PC-9 (cell line): ENCODE data around the gene TMEM141. TPM values are rescaled to one million over a fixed set of nuclear protein-coding genes. Genes with fewer than 3 reads are reported as not detected.
"Not testable (repeated sequence)": the region's sequence is repeated elsewhere in the genome, so short reads cannot be mapped to it uniquely, and the experiment has no call there.

Source experiments
- BruUV-seq: library from RNA; stranded (reverse); fragments of 400-500 nt; replicated peaks from 2 replicates; lab custom pipeline; 2021; lab: Mats Ljungman, UMichigan
- CTCF ChIA-PET: fragments of 300-600 bp; sonication (Branson Sonifier 250); formaldehyde crosslinking; loops from one replicate; lab custom pipeline; 2022; ENCODE audit warnings: antibody characterized with exemption; lab: Charles Lee
- POLR2A ChIA-PET: fragments of 300-600 bp; sonication (Branson Sonifier 250); formaldehyde crosslinking; loops from one replicate; lab custom pipeline; 2022; ENCODE audit warnings: antibody characterized with exemption; ENCODE audit not compliant: unreplicated experiment; lab: Charles Lee
- DNase-seq, 2 experiments: peaks; one replicate each; pipeline versions ENCODE4 v3.0.0 to v3.0.0-alpha.2; 2015 to 2022; ENCODE audit warnings: mixed read lengths in 1 of 2
- H2AFZ ChIP-seq: fragments of 200-600 bp; sonication (generic); 2 replicates; pipeline ENCODE4 v1.8.1; 2017; ENCODE audit warnings: antibody characterized with exemption
- H3F3A ChIP-seq: fragments of 200-600 bp; sonication (generic); 2 replicates; pipeline ENCODE4 v1.8.1; 2017; ENCODE audit warnings: antibody characterized with exemption, mild to moderate bottlenecking, low read depth; ENCODE audit not compliant: insufficient read depth
- H3K27ac ChIP-seq: fragments of 200-600 bp; sonication (generic); 2 replicates; pipeline ENCODE4 v1.6.1; 2016; ENCODE audit warnings: mixed run types
- H3K27me3 ChIP-seq: fragments of 200-600 bp; sonication (generic); 2 replicates; pipeline ENCODE4 v1.6.1; 2016; ENCODE audit warnings: low read depth, mixed run types; ENCODE audit not compliant: insufficient read depth
- H3K36me3 ChIP-seq: fragments of 200-600 bp; sonication (generic); 2 replicates; pipeline ENCODE4 v1.6.1; 2016; ENCODE audit warnings: low read depth, mixed run types
- H3K4me1 ChIP-seq: fragments of 200-600 bp; sonication (generic); replicated peaks from 2 replicates; pipeline ENCODE4 v1.6.1; 2016; ENCODE audit warnings: mixed run types; ENCODE audit not compliant: insufficient read depth
- H3K4me2 ChIP-seq: fragments of 200-600 bp; sonication (generic); 2 replicates; pipeline ENCODE4 v1.6.1; 2017; ENCODE audit warnings: mixed run types
- H3K4me3 ChIP-seq: fragments of 200-600 bp; sonication (generic); 2 replicates; pipeline ENCODE4 v1.6.1; 2016; ENCODE audit warnings: mixed run types
- H3K79me2 ChIP-seq: fragments of 200-600 bp; sonication (generic); 2 replicates; pipeline ENCODE4 v1.6.1; 2017; ENCODE audit warnings: low read depth, mixed run types
- H3K9me2 ChIP-seq: fragments of 200-600 bp; sonication (generic); 2 replicates; pipeline ENCODE4 v1.8.1; 2017; ENCODE audit warnings: mild to moderate bottlenecking; ENCODE audit not compliant: insufficient read depth
- H3K9me3 ChIP-seq: fragments of 200-600 bp; sonication (generic); 2 replicates; pipeline ENCODE4 v1.8.1; 2016; ENCODE audit warnings: low read depth; ENCODE audit not compliant: insufficient read depth
- H4K20me1 ChIP-seq: fragments of 200-600 bp; sonication (generic); 2 replicates; pipeline ENCODE4 v1.8.1; 2017; ENCODE audit not compliant: insufficient read depth
- EZH2 ChIP-seq: fragments of 200-600 bp; sonication (generic); IDR thresholded peaks from 2 replicates; pipeline ENCODE4 v1.8.0; 2017; ENCODE audit warnings: antibody characterized with exemption, low read depth
- intact Hi-C: fragments of 100-400 bp; cut with micrococcal nuclease; formaldehyde crosslinking; loops from one replicate; pipeline ENCODE4 v1.10.0; 2022; ENCODE audit not compliant: unreplicated experiment
- total RNA-seq: library from RNA; stranded (reverse); gene quantifications from 2 replicates; pipeline ENCODE4 v1.2.3, GENCODE V29; 2021
- TF ChIP-seq, protein P1 (sequence below): fragments of 200-600 bp; sonication (generic); conservative IDR thresholded peaks from 2 replicates; pipeline ENCODE4 v1.6.1; 2017; ENCODE audit warnings: mixed run types, antibody characterized with exemption, mild to moderate bottlenecking, moderate library complexity

TMEM141 gene
- total RNA-seq, 1 experiment from 2014 or later, result 83.6 TPM

DNA sequence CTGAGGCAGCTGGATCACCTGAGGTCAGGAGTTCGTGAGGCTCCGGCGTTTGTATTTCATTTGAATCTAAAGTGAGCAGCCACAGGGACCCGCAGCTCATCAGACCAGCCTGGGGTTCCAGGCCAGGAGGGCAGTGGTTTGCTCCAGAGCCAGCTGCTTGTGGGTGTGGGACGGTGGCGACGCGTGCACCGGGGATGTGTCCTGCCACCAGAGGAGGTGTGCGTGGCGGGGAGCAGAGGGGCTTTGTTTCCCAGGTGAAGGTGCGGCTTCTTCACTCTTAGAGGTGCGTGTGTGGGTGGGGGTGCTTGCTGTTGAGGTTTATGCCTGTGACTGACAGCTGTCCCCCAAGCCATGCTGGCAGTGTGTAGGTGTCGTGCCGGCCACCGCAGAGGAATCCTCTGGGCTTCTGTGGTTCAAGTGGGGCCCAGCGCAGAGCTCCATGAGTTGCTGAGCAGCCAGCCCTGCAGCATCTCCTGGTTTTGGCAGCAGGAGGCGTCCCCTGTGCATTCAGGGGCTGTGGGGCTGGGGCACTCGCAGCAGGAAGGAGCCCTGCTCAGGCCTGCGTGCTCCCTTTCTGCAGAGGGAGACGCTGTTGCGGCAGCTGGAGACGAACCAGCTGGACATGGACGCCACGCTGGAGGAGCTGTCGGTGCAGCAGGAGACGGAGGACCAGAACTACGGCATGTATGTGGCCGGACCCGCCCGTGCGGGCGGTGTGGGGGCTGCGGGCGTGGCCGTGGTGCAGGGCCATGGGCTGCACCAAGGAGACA, 44.2 kb downstream of the TMEM141 start:
- BruUV-seq, result no TSS peak
- no peak overlapping the region for H3K4me2 ChIP-seq
- H4K20me1 ChIP-seq, result peaks cover 8% of the 10 kb centered on the region; the same call in 1 of the 2 replicates
- TF ChIP-seq EZH2, result no peak
- TF ChIP-seq, protein P1, sequence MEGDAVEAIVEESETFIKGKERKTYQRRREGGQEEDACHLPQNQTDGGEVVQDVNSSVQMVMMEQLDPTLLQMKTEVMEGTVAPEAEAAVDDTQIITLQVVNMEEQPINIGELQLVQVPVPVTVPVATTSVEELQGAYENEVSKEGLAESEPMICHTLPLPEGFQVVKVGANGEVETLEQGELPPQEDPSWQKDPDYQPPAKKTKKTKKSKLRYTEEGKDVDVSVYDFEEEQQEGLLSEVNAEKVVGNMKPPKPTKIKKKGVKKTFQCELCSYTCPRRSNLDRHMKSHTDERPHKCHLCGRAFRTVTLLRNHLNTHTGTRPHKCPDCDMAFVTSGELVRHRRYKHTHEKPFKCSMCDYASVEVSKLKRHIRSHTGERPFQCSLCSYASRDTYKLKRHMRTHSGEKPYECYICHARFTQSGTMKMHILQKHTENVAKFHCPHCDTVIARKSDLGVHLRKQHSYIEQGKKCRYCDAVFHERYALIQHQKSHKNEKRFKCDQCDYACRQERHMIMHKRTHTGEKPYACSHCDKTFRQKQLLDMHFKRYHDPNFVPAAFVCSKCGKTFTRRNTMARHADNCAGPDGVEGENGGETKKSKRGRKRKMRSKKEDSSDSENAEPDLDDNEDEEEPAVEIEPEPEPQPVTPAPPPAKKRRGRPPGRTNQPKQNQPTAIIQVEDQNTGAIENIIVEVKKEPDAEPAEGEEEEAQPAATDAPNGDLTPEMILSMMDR, result no peak
- no peak overlapping the region for H2AFZ ChIP-seq
- no peak overlapping the region for H3K4me3 ChIP-seq
- no peak overlapping the region for H3K27ac ChIP-seq
- intact Hi-C loops, result no loop called here
- no peaks in the 10 kb centered on the region for H3K9me2 ChIP-seq
- peak in 1 of 2 experiments; percentile 18 for DNase-seq
- no peaks in the 10 kb centered on the region for H3K79me2 ChIP-seq
- no peaks in the 10 kb centered on the region for H3K4me1 ChIP-seq
- peaks cover 27% of the 10 kb centered on the region; the same call in 1 of the 2 replicates for H3F3A ChIP-seq
- no peaks in the 10 kb centered on the region for H3K36me3 ChIP-seq
- CTCF ChIA-PET, result no interaction called here
- H3K27me3 ChIP-seq, result no peaks in the 10 kb centered on the region
- POLR2A ChIA-PET, result interaction anchor here (0.6 kb wide), 2 partner anchors 194 to 212 kb away, joined by 8 to 14 read pairs; no protein-coding TSS in a partner anchor
- no peaks in the 10 kb centered on the region for H3K9me3 ChIP-seq

DNA sequence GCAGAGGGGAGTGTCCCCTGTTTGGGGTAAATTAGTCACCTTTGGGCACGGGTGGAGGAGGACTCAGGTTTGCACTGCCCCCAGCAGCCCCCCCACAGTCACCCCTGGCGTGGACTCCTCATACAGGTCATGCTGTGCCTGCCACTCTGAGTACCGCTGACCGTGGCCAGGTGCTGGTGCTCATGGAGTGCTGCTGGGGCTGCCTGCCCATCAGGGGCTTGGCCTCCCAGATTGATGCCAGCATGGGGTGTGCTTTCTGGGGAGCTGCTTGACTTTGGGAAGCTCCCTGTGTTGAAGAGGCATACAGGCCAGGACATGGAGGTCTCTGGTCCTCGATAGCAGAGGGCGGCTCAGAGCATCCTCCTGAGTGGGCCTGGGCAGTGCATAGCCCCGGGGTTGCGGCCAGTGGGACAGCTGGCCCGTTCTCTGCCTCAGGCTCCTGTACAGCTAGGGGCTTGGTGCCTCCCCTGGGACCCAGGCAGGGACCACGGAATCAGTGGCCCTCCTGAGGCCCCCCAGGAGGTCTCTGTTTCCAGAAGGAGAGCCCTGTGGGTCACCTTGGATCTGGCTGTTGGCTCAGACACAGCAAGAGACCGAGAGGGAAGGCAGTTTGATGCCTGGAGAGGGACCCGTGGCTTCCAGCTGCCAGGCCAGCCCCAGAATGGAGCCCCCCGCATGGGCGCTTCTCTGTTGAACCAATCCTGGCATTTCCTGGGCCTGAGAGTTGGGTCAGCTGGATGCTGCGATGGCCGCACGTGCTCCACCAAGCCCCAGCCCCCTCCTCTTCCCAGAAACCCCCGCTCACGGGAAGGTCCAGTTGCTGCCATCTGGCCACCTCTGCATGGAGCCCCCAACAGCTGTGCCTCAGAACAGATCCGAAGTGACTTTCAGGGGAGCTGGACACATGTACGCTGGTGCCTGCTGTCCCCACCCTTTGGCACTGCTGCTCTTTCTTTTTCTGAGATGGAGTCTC, 45.1 kb downstream of the TMEM141 start:
- intact Hi-C loops, result no loop called here
- no peaks in the 10 kb centered on the region for H3K9me3 ChIP-seq
- H3K4me3 ChIP-seq, result no peak overlapping the region
- CTCF ChIA-PET, result no interaction called here
- H3K4me2 ChIP-seq, result no peak overlapping the region
- H3K36me3 ChIP-seq, result no peaks in the 10 kb centered on the region
- peaks cover 16% of the 10 kb centered on the region; the same call in 1 of the 2 replicates for H4K20me1 ChIP-seq
- no peaks in the 10 kb centered on the region for H3K9me2 ChIP-seq
- no peaks in the 10 kb centered on the region for H3K27me3 ChIP-seq
- POLR2A ChIA-PET, result no interaction called here
- H3K79me2 ChIP-seq, result no peaks in the 10 kb centered on the region
- no TSS peak for BruUV-seq
- no peaks in the 10 kb centered on the region for H3K4me1 ChIP-seq
- no peak overlapping the region for H2AFZ ChIP-seq
- peaks cover 36% of the 10 kb centered on the region for H3F3A ChIP-seq
- TF ChIP-seq, protein P1, result no peak
- no peak for TF ChIP-seq EZH2
- DNase-seq, result peak in 1 of 2 experiments; percentile 29
- no peak overlapping the region for H3K27ac ChIP-seq

DNA sequence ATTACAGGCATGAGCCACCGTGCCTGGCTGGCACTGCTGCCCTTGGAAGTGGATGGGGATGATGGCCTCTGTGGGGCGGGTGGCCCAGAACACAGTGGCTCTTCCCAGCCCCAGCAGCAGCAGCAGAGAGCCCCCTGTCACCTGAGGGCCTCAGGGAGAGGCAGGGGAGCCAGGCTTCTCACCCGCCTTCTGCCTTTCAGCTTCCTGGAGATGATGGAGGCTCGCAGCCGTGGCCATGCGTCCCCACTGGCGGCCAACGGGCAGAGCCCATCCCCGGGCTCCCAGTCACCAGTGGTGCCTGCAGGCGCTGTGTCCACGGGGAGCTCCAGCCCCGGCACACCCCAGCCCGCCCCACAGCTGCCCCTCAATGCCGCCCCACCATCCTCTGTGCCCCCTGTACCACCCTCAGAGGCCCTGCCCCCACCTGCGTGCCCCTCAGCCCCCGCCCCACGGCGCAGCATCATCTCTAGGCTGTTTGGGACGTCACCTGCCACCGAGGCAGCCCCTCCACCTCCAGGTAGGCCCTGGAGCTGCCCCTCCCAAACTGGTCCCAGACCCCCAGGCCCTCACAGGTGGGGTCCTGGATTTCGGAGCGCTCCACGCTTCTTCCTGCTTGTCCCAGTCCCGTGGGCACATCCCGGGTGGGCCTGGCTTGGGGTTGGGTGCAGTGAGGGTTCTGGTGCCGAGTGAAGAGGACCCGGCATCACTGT, 46.2 kb downstream of the TMEM141 start:
- Histone ChIP-seq H3K9me3 (no peaks in the 10 kb centered on the region), H3K27me3 (no peaks in the 10 kb centered on the region), H4K20me1 (peaks cover 16% of the 10 kb centered on the region; the same call in 1 of the 2 replicates), H3K79me2 (no peaks in the 10 kb centered on the region), H3K4me1 (0 out of 2 replicates have a peak, but pooled peaks cover 2% of the 10 kb centered on the region), H3K27ac (no peak overlapping the region), H3K9me2 (no peaks in the 10 kb centered on the region), H2AFZ (no peak overlapping the region), H3K4me2 (no peak overlapping the region), H3F3A (peaks cover 36% of the 10 kb centered on the region), H3K36me3 (no peaks in the 10 kb centered on the region), H3K4me3 (no peak overlapping the region)
- no TSS peak for BruUV-seq
- ChIA-PET POLR2A (interaction anchor here (0.5 to 0.6 kb wide), 2 partner anchors 11 to 479 kb away, joined by 3 read pairs; no protein-coding TSS in a partner anchor), CTCF (no interaction called here)
- DNase-seq, result no peak
- TF ChIP-seq, protein P1, result no peak
- no peak for TF ChIP-seq EZH2
- intact Hi-C loops, result no loop called here

DNA sequence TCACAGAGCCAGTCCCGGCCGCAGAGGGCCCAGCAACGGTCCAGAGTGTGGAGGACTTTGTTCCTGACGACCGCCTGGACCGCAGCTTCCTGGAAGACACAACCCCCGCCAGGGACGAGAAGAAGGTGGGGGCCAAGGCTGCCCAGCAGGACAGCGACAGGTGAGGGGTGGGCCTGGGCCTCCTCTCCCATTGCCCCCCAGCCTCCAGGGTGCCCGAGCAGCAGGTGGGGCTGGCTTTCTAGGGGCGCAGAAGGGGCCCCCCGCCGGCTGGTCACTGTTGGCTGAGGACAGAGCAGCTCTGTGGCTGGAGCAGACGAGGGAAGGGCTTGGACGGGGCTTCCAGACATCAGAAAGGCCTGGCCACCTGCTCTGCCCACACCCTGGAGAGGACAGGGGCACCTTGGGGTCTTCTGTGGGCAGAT, 46.7 kb downstream of the TMEM141 start:
- CTCF ChIA-PET, H3K4me3 ChIP-seq, H3K9me2 ChIP-seq, H2AFZ ChIP-seq, H3K4me2 ChIP-seq, BruUV-seq, H3K27me3 ChIP-seq, H3K36me3 ChIP-seq, H3K79me2 ChIP-seq, intact Hi-C loops, DNase-seq, H3K27ac ChIP-seq, H3K9me3 ChIP-seq, H3K4me1 ChIP-seq: not testable (repeated sequence)
- peaks cover 16% of the 10 kb centered on the region; the same call in 1 of the 2 replicates for H4K20me1 ChIP-seq
- POLR2A ChIA-PET, result interaction anchor here (0.5 to 0.8 kb wide), 4 partner anchors 11 to 36 kb away, joined by 3 to 8 read pairs (median 4); partner anchors contain the start of gene RABL6
- H3F3A ChIP-seq, result peaks cover 36% of the 10 kb centered on the region
